ENCODE measurements around the gene OR4C46.

Gene OR4C46

DNA sequence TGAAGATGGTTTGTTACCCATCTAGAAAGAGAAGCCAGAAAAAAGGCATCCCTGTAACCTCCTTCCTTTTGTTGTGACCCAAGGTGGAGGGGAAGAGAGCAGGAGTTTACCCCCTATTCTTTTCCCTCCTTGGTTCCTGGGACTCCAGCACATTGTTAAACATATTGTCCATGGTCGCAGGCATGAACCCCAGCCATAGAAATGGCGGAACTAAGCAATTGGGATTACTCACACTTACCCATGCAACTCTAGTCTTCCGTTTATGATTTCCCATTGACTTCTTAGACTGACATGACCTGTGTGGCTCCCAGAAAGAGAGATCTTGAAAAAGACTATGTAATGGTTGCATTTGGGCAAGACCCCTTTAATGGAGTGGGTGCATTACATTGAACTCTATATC, 45.4 kb downstream of the OR4C46 start:
- Histone ChIP-seq H3K27ac (ENCODE audit: low read depth, low read length) (no peak overlapping the region), H3K9me3 (ENCODE audit: insufficient read depth, low read length) (peaks cover 20% of the 10 kb centered on the region; the same call in 1 of the 2 replicates), H4K20me1 (ENCODE audit: low read depth, low read length) (no peaks in the 10 kb centered on the region), H3K79me2 (ENCODE audit: insufficient read depth, low read length) (no peaks in the 10 kb centered on the region), H2AFZ (ENCODE audit: low read depth, low read length, severe bottlenecking) (no peak overlapping the region), H3K36me3 (ENCODE audit: low read length) (no peaks in the 10 kb centered on the region), H3F3A (ENCODE audit: insufficient read depth) (no peaks in the 10 kb centered on the region), H3K4me2 (ENCODE audit: low read depth, low read length, poor library complexity, severe bottlenecking) (no peak overlapping the region), H3K9me2 (replicated peaks; ENCODE audit: insufficient read depth, low read length) (no peaks in the 10 kb centered on the region), H3K4me3 (ENCODE audit: insufficient read depth, low read length, poor library complexity, severe bottlenecking) (no peak overlapping the region), H3K27me3 (ENCODE audit: low read length) (no peaks in the 10 kb centered on the region), H3K9ac (ENCODE audit: low read length) (no peak overlapping the region)
- TF ChIP-seq EZH2phosphoT487 (conservative IDR thresholded peaks at IDR 0.05; ENCODE audit: low read length): no peak
- no peak for TF ChIP-seq CTCF (IDR thresholded peaks at IDR 0.05; ENCODE audit: insufficient read depth, low read length, poor library complexity, severe bottlenecking)

Data from SU-DHL-6 (cell line).